Right lung (tissue), 5 donors: ENCODE results near the gene PTPRN2. TPM values are rescaled to one million over a fixed set of nuclear protein-coding genes. Genes with fewer than 3 reads are reported as not detected.
"Not testable (repeated sequence)": the region's sequence is repeated elsewhere in the genome, so short reads cannot be mapped to it uniquely, and the experiment has no call there.

ENCODE experiments used
- DNase-seq, 2 donors: peaks; one replicate each; pipeline ENCODE4 v3.0.0-alpha.2; 2013
- polyA plus RNA-seq, 5 donors: library from polyadenylated mRNA; unstranded; fragments of 120-200 nt; gene quantifications; one replicate each; pipeline versions ENCODE4 v1.2.1 to v1.2.3, GENCODE V29; 2013; ENCODE audit warnings: inconsistent platforms in 1 of 5, low replicate concordance in 1 of 5; ENCODE audit not compliant: insufficient read length in 5 of 5, insufficient read depth in 1 of 5

PTPRN2 gene
- polyA plus RNA-seq, 5 donors = 6.2 to 8.1 (median 7.0) TPM

DNA sequence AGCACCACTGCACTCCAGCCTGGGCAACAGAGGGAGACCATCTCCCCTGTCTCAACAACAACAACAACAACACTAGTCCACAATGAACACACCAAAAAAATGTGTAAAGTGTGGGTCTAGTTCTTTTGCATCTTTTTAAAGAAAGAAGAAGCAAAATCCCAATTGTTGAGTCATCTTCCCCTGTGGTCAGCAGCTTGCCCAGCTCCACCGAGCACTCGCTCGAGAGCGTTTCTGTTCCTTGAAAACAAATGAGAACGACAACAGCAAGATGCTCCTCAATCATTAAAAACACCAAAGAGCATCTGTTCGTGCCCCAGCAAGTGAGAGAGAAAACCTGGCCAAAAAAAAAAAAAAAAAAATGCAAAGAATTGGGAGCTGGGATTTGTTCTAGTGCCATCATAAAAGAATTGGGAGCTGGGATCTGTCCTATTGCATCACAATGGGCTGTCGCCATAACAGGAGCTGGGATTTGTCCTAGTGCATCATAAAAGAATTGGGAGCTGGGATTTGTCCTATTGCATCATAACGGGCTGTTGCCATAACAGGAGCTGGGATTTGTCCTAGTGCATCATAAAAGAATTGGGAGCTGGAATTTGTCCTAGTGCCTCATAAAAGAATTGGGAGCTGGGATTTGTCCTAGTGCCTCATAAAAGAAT is 118.1 kb downstream of the PTPRN2 start:
- no peak for DNase-seq

- DNase-seq = no peak
These were observed 118.8 kb downstream of the PTPRN2 start for GRCh38 chr7:158468700-158469296.

GRCh38 chr7:158468181-158468580 is 119.4 kb downstream of the PTPRN2 start:
- DNase-seq = no peak

DNA sequence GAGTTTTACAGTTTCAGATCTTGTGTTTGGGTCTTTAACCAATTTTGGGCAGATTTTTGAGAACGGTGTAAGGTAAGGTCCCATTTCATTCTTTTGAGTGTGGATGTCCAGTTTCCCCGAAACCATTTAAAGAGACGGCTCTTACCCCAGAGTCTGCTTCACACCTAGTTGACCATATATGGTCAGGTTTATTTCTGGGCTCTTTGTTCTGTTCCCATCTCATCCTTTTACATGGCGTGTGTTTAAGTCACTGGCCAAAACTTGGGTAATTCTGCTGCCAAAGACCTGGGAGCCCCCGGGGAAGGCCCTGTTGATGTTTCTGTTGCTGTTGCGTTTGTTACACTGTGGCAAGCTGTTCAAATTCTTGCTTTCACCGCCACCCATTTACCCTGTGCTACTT is 120.1 kb downstream of the PTPRN2 start:
- DNase-seq = no peak

DNA sequence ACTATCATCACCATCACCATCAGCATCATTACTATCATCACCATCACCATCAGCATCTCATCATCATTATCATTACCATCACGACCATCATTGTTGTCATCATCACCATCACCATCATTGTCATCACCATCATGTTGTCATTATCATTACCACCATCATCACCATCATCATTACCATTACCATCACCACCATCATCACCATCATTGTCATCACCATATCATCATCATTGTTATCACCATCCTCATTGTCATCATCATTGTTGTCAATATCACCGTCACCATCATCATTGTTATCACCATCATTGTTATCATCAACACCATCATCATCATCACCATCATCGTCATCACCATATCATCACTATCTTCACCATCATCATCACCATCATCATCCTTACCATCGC is 124.3 kb downstream of the PTPRN2 start:
- no peak for DNase-seq

DNA sequence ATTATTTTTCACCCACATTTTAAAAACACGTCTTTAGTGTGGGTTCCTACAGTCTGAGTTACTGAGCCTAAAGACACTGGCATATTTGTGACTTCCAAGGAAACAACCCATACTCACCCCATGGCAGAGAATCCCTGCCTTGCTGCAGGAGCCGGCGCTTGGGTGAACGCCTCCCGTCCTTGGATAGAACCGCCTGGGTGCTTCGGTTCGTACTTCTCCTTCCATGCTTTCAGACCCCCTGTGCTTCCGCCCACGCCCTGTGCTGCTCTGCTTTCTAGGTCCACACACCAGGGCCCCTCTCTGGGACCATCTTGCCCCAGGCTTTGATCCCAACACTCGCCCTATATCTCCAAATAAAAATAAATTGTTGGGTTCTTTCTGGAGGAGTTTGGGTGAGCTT is 125.8 kb downstream of the PTPRN2 start:
- DNase-seq = no peak

GRCh38 chr7:158460665-158461064 is 127.0 kb downstream of the PTPRN2 start:
- no peak for DNase-seq

DNA sequence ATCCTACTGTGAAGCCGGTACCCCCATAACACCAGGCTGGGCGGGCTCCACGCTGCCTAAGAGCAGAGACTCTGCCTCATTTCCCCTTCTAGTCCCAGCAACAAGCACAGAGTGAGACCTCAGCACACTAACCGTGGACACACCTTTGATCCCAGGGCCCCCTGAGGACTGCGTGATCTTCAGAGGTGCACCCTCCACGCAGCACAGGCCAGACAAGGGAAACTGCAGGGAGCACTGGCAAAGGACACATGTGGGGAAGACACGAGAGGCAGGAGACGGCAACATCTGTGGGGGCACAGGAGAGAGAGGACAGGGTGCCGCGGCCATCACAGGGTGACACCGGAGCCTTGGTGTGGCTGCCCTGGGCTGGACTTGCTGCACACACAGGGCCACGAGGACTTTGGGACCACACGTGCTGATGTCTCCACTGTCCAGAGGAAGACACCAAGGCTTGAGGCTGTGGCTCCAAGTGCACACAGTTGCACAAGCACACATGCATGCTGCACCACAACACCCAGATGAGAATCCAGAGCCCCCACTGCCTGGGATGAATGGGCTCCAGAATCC is 128.8 kb downstream of the PTPRN2 start:
- DNase-seq = no peak

GRCh38 chr7:158458096-158458495 is 129.5 kb downstream of the PTPRN2 start:
- no peak for DNase-seq

DNA sequence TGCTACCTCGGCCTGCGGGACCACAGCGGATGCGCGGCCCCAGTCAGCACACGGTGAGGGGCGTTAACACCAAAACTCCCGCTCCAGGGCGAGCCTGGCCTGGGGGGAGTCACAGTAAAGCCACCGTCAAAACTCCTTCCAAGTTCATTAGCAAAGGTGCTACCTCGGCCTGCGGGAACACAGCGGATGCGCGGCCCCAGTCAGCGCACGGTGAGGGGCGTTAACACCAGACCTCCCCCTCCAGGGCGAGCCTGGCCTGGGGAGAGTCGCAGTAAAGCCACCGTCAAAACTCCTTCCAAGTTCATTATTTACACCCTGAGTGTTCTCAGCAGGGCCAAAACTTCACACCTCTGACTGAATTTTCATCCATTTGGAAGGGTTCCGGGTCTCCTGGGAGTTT is 130.0 kb downstream of the PTPRN2 start:
- DNase-seq = not testable (repeated sequence)

- no peak for DNase-seq
These were observed 133.0 kb downstream of the PTPRN2 start for GRCh38 chr7:158454631-158455030.

DNA sequence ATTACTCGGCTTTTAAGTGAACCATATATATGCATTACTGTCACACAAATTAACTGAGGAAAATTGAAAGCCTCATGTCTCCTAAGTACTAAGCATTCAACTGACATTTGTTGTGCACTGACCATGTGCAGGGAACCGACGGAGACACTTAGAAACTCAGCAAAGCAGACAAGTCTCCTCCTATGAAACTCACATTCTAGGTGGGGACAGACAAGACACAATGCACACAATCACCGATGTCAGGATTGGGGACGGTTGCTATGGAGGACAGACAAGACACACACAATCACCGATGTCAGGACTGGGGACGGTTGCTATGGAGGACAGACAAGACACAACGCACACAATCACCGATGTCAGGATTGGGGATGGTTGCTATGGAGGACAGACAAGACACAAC is 134.0 kb downstream of the PTPRN2 start:
- DNase-seq = no peak

GRCh38 chr7:158452331-158452730 is 135.3 kb downstream of the PTPRN2 start:
- DNase-seq = no peak

GRCh38 chr7:158450476-158451124 is 137.0 kb downstream of the PTPRN2 start:
- no peak for DNase-seq

GRCh38 chr7:158449942-158450341 is 137.7 kb downstream of the PTPRN2 start:
- no peak for DNase-seq

DNA sequence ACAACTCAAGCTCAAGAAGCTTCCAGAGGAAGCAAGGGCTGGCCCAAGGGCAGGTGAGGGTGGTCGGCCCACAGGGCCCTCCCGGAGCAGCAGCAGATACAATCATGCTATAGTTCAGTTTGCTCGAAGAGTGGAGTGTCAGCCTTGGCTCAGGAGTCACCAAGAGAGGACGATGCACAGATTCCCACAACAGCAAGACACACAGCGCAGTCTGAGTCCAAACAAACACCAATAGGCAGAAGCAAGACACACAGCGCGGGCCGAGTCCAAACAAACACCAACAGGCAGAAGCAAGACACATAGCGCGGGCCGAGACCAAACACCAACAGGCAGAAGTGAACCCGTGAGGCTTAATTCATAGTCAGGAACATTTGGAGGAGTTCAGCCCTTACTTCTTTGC is 138.4 kb downstream of the PTPRN2 start:
- DNase-seq = no peak

DNA sequence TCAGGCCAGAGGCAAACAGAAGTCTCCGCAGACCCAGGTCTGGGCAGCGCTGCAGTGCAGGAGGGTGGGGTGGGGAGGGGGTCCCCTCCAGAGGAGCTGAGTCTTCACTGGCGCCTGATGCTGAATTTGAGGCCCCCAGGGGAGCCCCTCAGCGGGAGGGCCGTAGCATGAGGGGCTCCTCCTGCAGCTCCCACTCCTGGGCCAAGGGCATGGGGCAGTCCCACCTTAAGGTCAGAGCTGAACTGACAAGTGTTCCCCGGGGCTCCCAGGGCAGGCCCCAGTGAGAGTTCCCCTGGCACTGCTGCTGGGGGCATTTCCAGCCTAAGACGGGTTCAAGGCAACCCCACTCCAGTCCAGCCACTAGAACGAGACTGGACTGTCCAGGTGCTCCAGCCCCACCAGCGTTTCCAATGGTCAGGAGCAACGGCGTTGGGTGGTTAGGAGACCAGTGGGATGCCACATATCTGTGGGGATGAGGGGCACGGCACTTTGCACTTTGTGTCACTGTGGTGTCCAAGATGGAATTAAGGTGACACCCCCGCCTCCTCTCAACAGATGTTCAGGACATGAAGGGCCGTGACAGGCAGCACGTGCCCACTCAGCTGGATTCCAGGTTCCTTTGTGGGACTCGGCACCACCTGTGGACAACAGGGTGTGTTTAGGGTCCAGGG is 139.1 kb downstream of the PTPRN2 start:
- no peak for DNase-seq

DNA sequence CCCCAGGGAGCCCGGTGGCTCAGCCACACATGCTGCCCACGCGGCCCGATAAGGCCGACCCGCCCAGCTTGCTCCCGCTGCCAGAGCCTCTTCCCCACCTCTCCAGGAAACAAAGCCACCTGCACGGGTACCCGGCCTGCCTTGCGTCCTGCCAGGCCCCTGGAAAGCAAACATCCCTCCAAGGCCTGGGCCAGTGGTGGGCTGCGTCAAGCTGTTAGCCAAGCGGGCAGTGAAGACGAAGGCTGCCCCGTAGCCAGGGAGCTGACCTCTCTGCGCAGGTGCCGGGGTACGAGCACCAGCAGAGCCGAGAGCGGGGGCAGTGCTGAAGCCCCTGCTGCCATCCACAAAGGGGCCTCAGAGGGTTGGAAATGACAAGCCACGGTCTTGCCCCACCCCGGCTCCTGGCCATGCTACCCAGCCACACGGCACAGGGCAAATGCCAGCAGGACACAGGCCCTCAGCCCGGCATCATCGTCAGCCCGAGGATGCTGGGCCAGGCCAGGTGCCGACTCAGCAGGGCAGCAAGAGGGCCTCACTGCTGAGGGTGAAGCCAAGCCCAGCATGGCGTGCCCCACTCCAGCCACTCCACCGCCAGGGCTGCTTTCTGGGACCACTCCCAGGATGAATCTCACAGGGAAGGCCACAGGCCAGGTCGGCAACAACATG is 140.0 kb downstream of the PTPRN2 start:
- no peak for DNase-seq

- no peak for DNase-seq
These were observed 140.5 kb downstream of the PTPRN2 start for GRCh38 chr7:158447151-158447505.

DNA sequence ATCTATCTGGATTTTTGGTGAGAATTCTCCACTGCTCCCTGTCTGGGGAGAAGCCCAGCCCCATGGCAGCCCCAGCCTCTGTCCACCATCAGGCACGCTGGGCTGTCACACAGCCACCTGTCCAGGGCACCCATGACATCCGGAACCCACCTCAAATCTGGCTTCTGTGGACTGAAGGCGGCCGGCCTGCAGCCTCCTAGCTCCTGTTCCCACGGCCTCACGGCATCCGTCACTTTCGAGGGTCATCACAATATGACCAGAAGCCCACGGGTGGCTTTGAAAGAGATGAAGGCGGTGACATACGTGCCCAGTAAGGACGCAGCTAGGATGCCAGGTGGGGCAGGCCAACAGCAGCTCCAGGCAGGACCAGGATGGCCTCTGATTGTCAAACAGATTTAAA is 140.9 kb downstream of the PTPRN2 start:
- no peak for DNase-seq

DNA sequence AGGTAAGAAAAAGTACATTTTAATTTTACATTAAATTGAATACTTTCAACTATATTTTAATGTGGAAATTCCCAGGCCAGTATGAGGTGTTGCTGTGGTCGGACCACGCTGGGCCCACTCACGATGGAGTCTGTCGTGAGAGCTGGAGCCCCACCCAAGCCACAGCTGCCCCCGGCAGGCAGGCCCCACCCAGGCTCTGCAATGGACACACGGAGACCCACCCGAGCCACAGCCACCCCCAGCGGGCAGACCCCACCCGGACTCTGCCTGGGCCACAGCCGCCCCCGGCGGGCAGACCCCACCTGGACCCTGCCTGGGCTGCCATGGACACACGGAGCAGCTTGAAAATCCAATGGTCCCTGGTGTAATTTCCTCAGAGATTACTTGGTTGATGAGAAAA is 141.3 kb downstream of the PTPRN2 start:
- no peak for DNase-seq
